MM.1S (cell line): ENCODE results near the gene EHBP1L1.

Source experiments
- EZH2 ChIP-seq: fragments of 300-600 bp; sonication (generic); optimal IDR thresholded peaks from 2 replicates; pipeline ENCODE3; 2017; ENCODE audit warnings: low read depth, mild to moderate bottlenecking, antibody characterized with exemption, low read length, mixed read lengths
- EZH2phosphoT487 ChIP-seq: fragments of 300-600 bp; sonication (generic); IDR thresholded peaks from 2 replicates; pipeline ENCODE4 v1.6.1; 2018; ENCODE audit warnings: antibody characterized with exemption, low read length
- TF ChIP-seq, protein P1 (sequence below): fragments of 300-600 bp; sonication (generic); IDR thresholded peaks from 2 replicates; pipeline ENCODE4 v1.5.1; 2016; ENCODE audit warnings: antibody characterized with exemption, low read length, mixed read lengths

DNA sequence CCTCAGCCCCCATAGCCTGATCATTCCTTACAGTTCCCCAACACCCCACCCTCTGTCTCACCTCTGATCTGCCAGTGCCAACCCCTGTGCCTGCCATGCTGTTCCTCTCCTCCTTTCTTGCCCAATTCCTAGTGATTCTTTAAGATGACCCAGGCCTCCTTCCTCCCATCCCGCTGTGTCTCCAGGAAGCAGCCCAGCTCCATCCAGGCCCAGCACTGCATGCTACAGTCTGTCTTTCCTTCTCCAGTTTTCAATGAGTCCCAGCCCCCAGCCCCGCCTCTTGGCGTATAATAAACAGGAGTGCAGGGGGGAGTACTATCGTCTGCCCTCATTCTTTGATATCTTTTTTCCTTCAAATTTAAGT, 30.0 kb upstream of the EHBP1L1 start:
- TF ChIP-seq, protein P1, sequence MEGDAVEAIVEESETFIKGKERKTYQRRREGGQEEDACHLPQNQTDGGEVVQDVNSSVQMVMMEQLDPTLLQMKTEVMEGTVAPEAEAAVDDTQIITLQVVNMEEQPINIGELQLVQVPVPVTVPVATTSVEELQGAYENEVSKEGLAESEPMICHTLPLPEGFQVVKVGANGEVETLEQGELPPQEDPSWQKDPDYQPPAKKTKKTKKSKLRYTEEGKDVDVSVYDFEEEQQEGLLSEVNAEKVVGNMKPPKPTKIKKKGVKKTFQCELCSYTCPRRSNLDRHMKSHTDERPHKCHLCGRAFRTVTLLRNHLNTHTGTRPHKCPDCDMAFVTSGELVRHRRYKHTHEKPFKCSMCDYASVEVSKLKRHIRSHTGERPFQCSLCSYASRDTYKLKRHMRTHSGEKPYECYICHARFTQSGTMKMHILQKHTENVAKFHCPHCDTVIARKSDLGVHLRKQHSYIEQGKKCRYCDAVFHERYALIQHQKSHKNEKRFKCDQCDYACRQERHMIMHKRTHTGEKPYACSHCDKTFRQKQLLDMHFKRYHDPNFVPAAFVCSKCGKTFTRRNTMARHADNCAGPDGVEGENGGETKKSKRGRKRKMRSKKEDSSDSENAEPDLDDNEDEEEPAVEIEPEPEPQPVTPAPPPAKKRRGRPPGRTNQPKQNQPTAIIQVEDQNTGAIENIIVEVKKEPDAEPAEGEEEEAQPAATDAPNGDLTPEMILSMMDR: no peak
- no peak for TF ChIP-seq EZH2
- no peak for TF ChIP-seq EZH2phosphoT487
